H9 (cell line): ENCODE measurements around the gene OR6Y1. TPM values are rescaled to one million over a fixed set of nuclear protein-coding genes. Genes with fewer than 3 reads are reported as not detected.

Experiments used
- DNase-seq: peaks from one replicate; pipeline ENCODE4 v3.0.0-alpha.2; 2017
- H2AFZ ChIP-seq: one replicate; pipeline ENCODE4 v1.6.1; 2013; ENCODE audit warnings: mild to moderate bottlenecking, low read length, control low read depth, moderate library complexity
- H2AK5ac ChIP-seq: 2 replicates; pipeline ENCODE4 v1.6.1; 2013; ENCODE audit warnings: low read length, control low read depth, mixed read lengths; ENCODE audit not compliant: insufficient read length
- H2BK120ac ChIP-seq: one replicate; pipeline ENCODE4 v1.6.1; 2013; ENCODE audit warnings: low read depth, mild to moderate bottlenecking, low read length, control low read depth, inconsistent platforms; ENCODE audit not compliant: poor library complexity, severe bottlenecking
- H2BK12ac ChIP-seq: 2 replicates; pipeline ENCODE4 v1.6.1; 2013; ENCODE audit warnings: low read length, control low read depth, mixed read lengths, low read depth; ENCODE audit not compliant: insufficient read length
- H2BK15ac ChIP-seq: 2 replicates; pipeline ENCODE4 v1.6.1; 2013; ENCODE audit warnings: low read depth, low read length, control low read depth
- H2BK20ac ChIP-seq: one replicate; pipeline ENCODE4 v1.6.1; 2013; ENCODE audit warnings: low read depth, mild to moderate bottlenecking, low read length, control low read depth, inconsistent platforms; ENCODE audit not compliant: poor library complexity, severe bottlenecking
- H2BK5ac ChIP-seq: 2 replicates; pipeline ENCODE4 v1.6.1; 2013; ENCODE audit warnings: low read length, control low read depth, mixed read lengths; ENCODE audit not compliant: insufficient read length
- H3K14ac ChIP-seq: 2 replicates; pipeline ENCODE4 v1.6.1; 2013; ENCODE audit warnings: low read length, control low read depth; ENCODE audit not compliant: insufficient read depth
- H3K18ac ChIP-seq: 2 replicates; pipeline ENCODE4 v1.6.1; 2013; ENCODE audit warnings: low read depth, mild to moderate bottlenecking, mixed read lengths, low read length, control low read depth; ENCODE audit not compliant: insufficient read length
- H3K23ac ChIP-seq: 2 replicates; pipeline ENCODE4 v1.6.1; 2013; ENCODE audit warnings: low read length, control low read depth, mixed read lengths, low read depth; ENCODE audit not compliant: insufficient read length
- H3K23me2 ChIP-seq: 2 replicates; pipeline ENCODE4 v1.6.1; 2013; ENCODE audit warnings: low read depth, mild to moderate bottlenecking, mixed read lengths, low read length, control low read depth; ENCODE audit not compliant: insufficient read length, poor library complexity, severe bottlenecking
- H3K27ac ChIP-seq: 2 replicates; pipeline ENCODE4 v1.5.1; 2013; ENCODE audit warnings: low read length, control low read depth, mixed read lengths, low read depth; ENCODE audit not compliant: insufficient read length
- H3K27me3 ChIP-seq: 2 replicates; pipeline ENCODE4 v1.6.1; 2013; ENCODE audit warnings: low read length, control low read depth, inconsistent platforms; ENCODE audit not compliant: insufficient read depth
- H3K4ac ChIP-seq: 2 replicates; pipeline ENCODE4 v1.6.1; 2013; ENCODE audit warnings: low read depth, mild to moderate bottlenecking, control low read depth, inconsistent platforms, low read length, moderate library complexity
- H3K4me1 ChIP-seq: 2 replicates; pipeline ENCODE4 v1.6.1; 2013; ENCODE audit warnings: low read length, control low read depth, inconsistent platforms; ENCODE audit not compliant: insufficient read depth
- H3K4me2 ChIP-seq: 2 replicates; pipeline ENCODE4 v1.6.1; 2013; ENCODE audit warnings: low read length, control low read depth, mixed read lengths; ENCODE audit not compliant: insufficient read length, insufficient read depth
- H3K56ac ChIP-seq: 2 replicates; pipeline ENCODE4 v1.6.1; 2013; ENCODE audit warnings: low read depth, mild to moderate bottlenecking, mixed read lengths, low read length, control low read depth; ENCODE audit not compliant: insufficient read length
- H3K79me1 ChIP-seq: 2 replicates; pipeline ENCODE4 v1.6.1; 2013; ENCODE audit warnings: low read depth, mild to moderate bottlenecking, moderate library complexity, low read length, control low read depth, inconsistent platforms; ENCODE audit not compliant: insufficient read depth, poor library complexity, severe bottlenecking
- H3K79me2 ChIP-seq: 2 replicates; pipeline ENCODE4 v1.6.1; 2013; ENCODE audit warnings: low read length, control low read depth, inconsistent platforms; ENCODE audit not compliant: insufficient read depth
- H3K9ac ChIP-seq: 2 replicates; pipeline ENCODE4 v1.6.1; 2013; ENCODE audit warnings: low read length, control low read depth, mixed read lengths; ENCODE audit not compliant: insufficient read length; ENCODE audit errors: extremely low read depth
- H3K9me3 ChIP-seq: one replicate; pipeline ENCODE4 v1.6.1; 2013; ENCODE audit warnings: low read depth, low read length, inconsistent platforms; ENCODE audit not compliant: control insufficient read depth
- H3T11ph ChIP-seq: one replicate; pipeline ENCODE4 v1.6.1; 2013; ENCODE audit warnings: mild to moderate bottlenecking, low read length, control low read depth, inconsistent platforms
- H4K20me1 ChIP-seq: one replicate; pipeline ENCODE4 v1.6.1; 2013; ENCODE audit not compliant: control insufficient read depth, insufficient read length, insufficient read depth
- H4K5ac ChIP-seq: 2 replicates; pipeline ENCODE4 v1.6.1; 2013; ENCODE audit warnings: low read depth, mild to moderate bottlenecking, mixed read lengths, low read length, control low read depth; ENCODE audit not compliant: insufficient read length
- H4K8ac ChIP-seq: replicated peaks from 2 replicates; pipeline ENCODE4 v1.6.1; 2013; ENCODE audit warnings: low read length, control low read depth, mixed read lengths, low read depth; ENCODE audit not compliant: insufficient read length
- H4K91ac ChIP-seq: 2 replicates; pipeline ENCODE4 v1.6.1; 2013; ENCODE audit warnings: low read depth, mild to moderate bottlenecking, moderate library complexity, mixed read lengths, low read length, control low read depth; ENCODE audit not compliant: insufficient read length
- H3K27ac Mint-ChIP-seq, 3 experiments: 2 replicates in 2 of 3; 3 replicates in 1 of 3; pipeline ENCODE4 v1.8.0; 2020 to 2021; ENCODE audit warnings: mixed read lengths in 3 of 3, mild to moderate bottlenecking in 1 of 3, moderate library complexity in 1 of 3
- H3K27me3 Mint-ChIP-seq: 2 replicates; pipeline ENCODE4 v1.8.0; 2021; ENCODE audit warnings: low read depth, mild to moderate bottlenecking, moderate library complexity, mixed read lengths
- H3K36me3 Mint-ChIP-seq, 3 experiments: 2 replicates in 2 of 3; 3 replicates in 1 of 3; pipeline ENCODE4 v1.8.0; 2020 to 2021; ENCODE audit warnings: low read depth in 3 of 3, mixed read lengths in 3 of 3; ENCODE audit not compliant: insufficient read depth in 1 of 3
- H3K4me1 Mint-ChIP-seq, 2 experiments: 2 replicates each; pipeline ENCODE4 v1.8.0; 2020; ENCODE audit warnings: mixed read lengths in 2 of 2
- H3K4me3 Mint-ChIP-seq, 2 experiments: 2 replicates in 1 of 2; 3 replicates in 1 of 2; pipeline ENCODE4 v1.8.0; 2020 to 2021; ENCODE audit warnings: mild to moderate bottlenecking in 2 of 2, mixed read lengths in 2 of 2, moderate library complexity in 1 of 2
- H3K9me3 Mint-ChIP-seq, 2 experiments: 2 replicates in 1 of 2; 3 replicates in 1 of 2; pipeline ENCODE4 v1.8.0; 2020; ENCODE audit warnings: mild to moderate bottlenecking in 2 of 2, mixed read lengths in 2 of 2, moderate library complexity in 1 of 2
- WGBS: extraction: QIAGEN DNeasy Blood & Tissue Kit; methylation state at CpG from one replicate; pipeline ENCODE4 v1.1.7; 2013; ENCODE audit warnings: missing lambda C conversion rate, low lambda C conversion rate, mixed read lengths; ENCODE audit not compliant: insufficient read length; ENCODE audit errors: extremely low coverage; 5-methylcytosine and 5-hydroxymethylcytosine counted together
- total RNA-seq: library from RNA; stranded (reverse); gene quantifications from 2 replicates; pipeline ENCODE4 v1.2.1, GENCODE V29; 2021
- TF ChIP-seq, protein P1 (sequence below): fragments of 200-600 bp; sonication (generic); conservative IDR thresholded peaks from 3 replicates; pipeline ENCODE4 v1.8.0; 2021; ENCODE audit warnings: antibody characterized with exemption, mild to moderate bottlenecking

Gene OR6Y1
- total RNA-seq, 1 experiment from 2014 or later: not detected

DNA sequence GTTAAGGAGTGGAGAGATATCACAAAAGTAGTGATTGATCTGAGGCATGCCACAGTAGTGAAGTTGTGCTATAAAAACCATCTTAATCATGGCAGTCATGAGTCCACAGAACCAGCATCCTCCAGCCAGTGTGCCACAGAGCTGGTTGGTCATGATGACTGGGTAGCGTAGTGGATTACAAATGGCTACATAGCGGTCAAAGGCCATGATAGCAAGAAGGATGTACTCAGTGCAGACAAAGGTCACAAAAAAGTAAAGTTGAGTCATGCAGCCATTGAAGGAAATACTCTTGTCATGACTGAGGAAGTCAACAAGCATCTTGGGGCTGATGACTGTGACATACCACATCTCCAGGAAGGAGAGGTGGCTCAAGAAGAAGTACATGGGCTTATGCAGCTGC lies 6.7 kb downstream of the OR6Y1 start:
- H3K4me1 Mint-ChIP-seq: no peaks in the 10 kb centered on the region
- H3K4me3 Mint-ChIP-seq: no peak overlapping the region
- H3K4ac ChIP-seq: no peak overlapping the region
- no peak overlapping the region for H4K5ac ChIP-seq
- H3K27ac Mint-ChIP-seq: no peak overlapping the region; a peak in 1 of 7 replicates
- no peaks in the 10 kb centered on the region; the same call in 1 of the 2 replicates for H3K27me3 Mint-ChIP-seq
- no peaks in the 10 kb centered on the region for H3K23me2 ChIP-seq
- H4K20me1 ChIP-seq: no peaks in the 10 kb centered on the region
- H3K9ac ChIP-seq: no peak overlapping the region
- H3K4me2 ChIP-seq: no peak overlapping the region
- H3K18ac ChIP-seq: no peak overlapping the region
- H3K9me3 ChIP-seq: no peaks in the 10 kb centered on the region
- H3K14ac ChIP-seq: no peak overlapping the region
- no peak overlapping the region for H4K8ac ChIP-seq
- H3K56ac ChIP-seq: no peak overlapping the region
- H2BK12ac ChIP-seq: no peak overlapping the region
- H3T11ph ChIP-seq: no peak overlapping the region
- no peak overlapping the region for H3K27ac ChIP-seq
- no CpG with 5 or more reads among the region's 2 CpGs for WGBS
- H3K9me3 Mint-ChIP-seq: no peaks in the 10 kb centered on the region; a peak in 1 of 5 replicates
- no peaks in the 10 kb centered on the region for H3K36me3 Mint-ChIP-seq
- TF ChIP-seq, protein P1, sequence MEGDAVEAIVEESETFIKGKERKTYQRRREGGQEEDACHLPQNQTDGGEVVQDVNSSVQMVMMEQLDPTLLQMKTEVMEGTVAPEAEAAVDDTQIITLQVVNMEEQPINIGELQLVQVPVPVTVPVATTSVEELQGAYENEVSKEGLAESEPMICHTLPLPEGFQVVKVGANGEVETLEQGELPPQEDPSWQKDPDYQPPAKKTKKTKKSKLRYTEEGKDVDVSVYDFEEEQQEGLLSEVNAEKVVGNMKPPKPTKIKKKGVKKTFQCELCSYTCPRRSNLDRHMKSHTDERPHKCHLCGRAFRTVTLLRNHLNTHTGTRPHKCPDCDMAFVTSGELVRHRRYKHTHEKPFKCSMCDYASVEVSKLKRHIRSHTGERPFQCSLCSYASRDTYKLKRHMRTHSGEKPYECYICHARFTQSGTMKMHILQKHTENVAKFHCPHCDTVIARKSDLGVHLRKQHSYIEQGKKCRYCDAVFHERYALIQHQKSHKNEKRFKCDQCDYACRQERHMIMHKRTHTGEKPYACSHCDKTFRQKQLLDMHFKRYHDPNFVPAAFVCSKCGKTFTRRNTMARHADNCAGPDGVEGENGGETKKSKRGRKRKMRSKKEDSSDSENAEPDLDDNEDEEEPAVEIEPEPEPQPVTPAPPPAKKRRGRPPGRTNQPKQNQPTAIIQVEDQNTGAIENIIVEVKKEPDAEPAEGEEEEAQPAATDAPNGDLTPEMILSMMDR: no peak
- H4K91ac ChIP-seq: no peak overlapping the region
- H3K27me3 ChIP-seq: no peaks in the 10 kb centered on the region
- no peak overlapping the region for H2BK20ac ChIP-seq
- no peaks in the 10 kb centered on the region for H3K4me1 ChIP-seq
- no peak overlapping the region for H3K23ac ChIP-seq
- H2AFZ ChIP-seq: no peak overlapping the region
- H2BK5ac ChIP-seq: no peak overlapping the region
- DNase-seq: no peak
- H2AK5ac ChIP-seq: no peak overlapping the region
- H3K79me2 ChIP-seq: no peaks in the 10 kb centered on the region
- H2BK120ac ChIP-seq: no peak overlapping the region
- no peaks in the 10 kb centered on the region for H3K79me1 ChIP-seq
- no peak overlapping the region for H2BK15ac ChIP-seq
